NCI-H1930 (cell line): ENCODE measurements around the gene LGALS7B.
"Not testable (repeated sequence)": the region's sequence is repeated elsewhere in the genome, so short reads cannot be mapped to it uniquely, and the experiment has no call there.

ENCODE experiments used
- DNase-seq, 2 experiments: peaks; one replicate each; lab custom pipeline; 2025; lab: John Stamatoyannopoulos, UW

LGALS7B gene

GRCh38 chr19:38821230-38821825 lies 32.3 kb downstream of the LGALS7B start:
- DNase-seq, result not testable (repeated sequence)

GRCh38 chr19:38825936-38826335 lies 36.9 kb downstream of the LGALS7B start:
- DNase-seq, result not testable (repeated sequence)

GRCh38 chr19:38826856-38827551 lies 38.0 kb downstream of the LGALS7B start:
- no peak for DNase-seq

- DNase-seq, result not testable (repeated sequence)
Observed at GRCh38 chr19:38829203-38829602, 40.2 kb downstream of the LGALS7B start.

GRCh38 chr19:38830039-38830733 lies 41.2 kb downstream of the LGALS7B start:
- DNase-seq, result no peak

- DNase-seq, result no peak
Observed at GRCh38 chr19:38831142-38831605, 42.2 kb downstream of the LGALS7B start.

GRCh38 chr19:38833092-38833425 lies 44.1 kb downstream of the LGALS7B start:
- DNase-seq, result no peak

GRCh38 chr19:38834104-38834490 lies 45.1 kb downstream of the LGALS7B start:
- no peak for DNase-seq

GRCh38 chr19:38834590-38834989 lies 45.6 kb downstream of the LGALS7B start:
- DNase-seq, result no peak

- DNase-seq, result no peak
Observed at GRCh38 chr19:38836159-38836982, 47.4 kb downstream of the LGALS7B start.

GRCh38 chr19:38836983-38837626 lies 48.1 kb downstream of the LGALS7B start:
- DNase-seq, result no peak

- no peak for DNase-seq
Observed at GRCh38 chr19:38837656-38838121, 48.7 kb downstream of the LGALS7B start.

- no peak for DNase-seq
Observed at GRCh38 chr19:38838208-38838985, 49.4 kb downstream of the LGALS7B start.

GRCh38 chr19:38838986-38839761 lies 50.2 kb downstream of the LGALS7B start:
- no peak for DNase-seq

- DNase-seq, result no peak
Observed at GRCh38 chr19:38839816-38840582, 51.0 kb downstream of the LGALS7B start.

GRCh38 chr19:38840583-38840968 lies 51.6 kb downstream of the LGALS7B start:
- DNase-seq, result no peak
